Lung (tissue), 12 donors: ENCODE data around the gene UGT1A6. TPM values are rescaled to one million over a fixed set of nuclear protein-coding genes. Genes with fewer than 3 reads are reported as not detected.

ENCODE experiments used
- ATAC-seq: fragments of 200-7000 bp; cut with Tn5 transposase; one replicate; pipeline ENCODE4 v1.9.1; 2020; ENCODE audit warnings: moderate number of reproducible peaks; ENCODE audit not compliant: insufficient read depth, low FRiP score
- DNase-seq, 3 donors: peaks; one replicate each; pipeline ENCODE4 v3.0.0-alpha.2; 2013 to 2017
- H3K27ac ChIP-seq, 2 donors: one replicate each; pipeline ENCODE4 v1.5.1; 2013; ENCODE audit warnings: mild to moderate bottlenecking in 2 of 2, moderate library complexity in 2 of 2, control low read depth in 1 of 2, inconsistent platforms in 1 of 2, low read depth in 1 of 2, low read length in 1 of 2
- H3K27me3 ChIP-seq, 3 donors: one replicate each; pipeline ENCODE4 v1.5.1; 2013; ENCODE audit warnings: low read length in 2 of 3; ENCODE audit not compliant: control insufficient read depth in 3 of 3, insufficient read depth in 3 of 3
- H3K36me3 ChIP-seq, 4 donors: one replicate each; pipeline ENCODE4 v1.5.1; 2013; ENCODE audit warnings: low read length in 4 of 4, mild to moderate bottlenecking in 1 of 4, moderate library complexity in 1 of 4; ENCODE audit not compliant: control insufficient read depth in 4 of 4, insufficient read depth in 4 of 4
- H3K4me1 ChIP-seq, 5 donors: one replicate each; pipeline ENCODE4 v1.5.1; 2013; ENCODE audit warnings: low read length in 5 of 5, mild to moderate bottlenecking in 2 of 5, moderate library complexity in 1 of 5; ENCODE audit not compliant: control insufficient read depth in 5 of 5, insufficient read depth in 5 of 5
- H3K4me3 ChIP-seq: one replicate; pipeline ENCODE4 v1.5.1; 2013; ENCODE audit warnings: mild to moderate bottlenecking, control low read depth, moderate library complexity
- H3K9ac ChIP-seq, 2 donors: one replicate each; pipeline ENCODE4 v1.5.1; 2013; ENCODE audit warnings: low read length in 2 of 2, control low read depth in 1 of 2; ENCODE audit not compliant: insufficient read depth in 1 of 2
- H3K9me3 ChIP-seq, 4 donors: one replicate each; pipeline ENCODE4 v1.5.1; 2013; ENCODE audit warnings: low read length in 3 of 4, mild to moderate bottlenecking in 1 of 4, moderate library complexity in 1 of 4; ENCODE audit not compliant: control insufficient read depth in 4 of 4, insufficient read depth in 3 of 4
- CTCF ChIP-seq: IDR thresholded peaks from 2 replicates; pipeline ENCODE4 v1.5.1; 2012; ENCODE audit warnings: mild to moderate bottlenecking; ENCODE audit errors: control extremely low read depth, extremely low read depth
- WGBS, 2 donors: extraction: QIAGEN DNeasy Blood & Tissue Kit; methylation state at CpG; one replicate each; pipeline ENCODE4 v1.1.7; 2013; 5-methylcytosine and 5-hydroxymethylcytosine counted together
- polyA plus RNA-seq, 2 donors: library from polyadenylated mRNA; stranded (reverse); fragments of 200-250 nt; gene quantifications; one replicate each; pipeline ENCODE4 v1.2.1, GENCODE V29; 2013
- total RNA-seq, 2 donors: library from RNA; depleted of rRNA in 1 of 2; stranded (reverse); fragments of >200 nt in 1 of 2; gene quantifications; one replicate each; pipeline ENCODE4 v1.2.1, GENCODE V29; 2014 to 2021
- donor health status: control.
- donor health status: control.
- donor health status: Bipolar disorder and iron deficiency.
- donor health status: healthy.
- donor health status: DM: yes; HTN: yes; CAD: no.

The UGT1A6 gene
- total and polyA plus RNA-seq, 4 donors = 0.63 to 2.3 (median 1.5) TPM

- no peak overlapping the region for H3K9ac ChIP-seq
- 90 to 92% methylated on average over 42 to 44 of the region's 44 CpGs for WGBS, 2 donors
- no peak for DNase-seq
- TF ChIP-seq CTCF = no peak
- no peaks in the 10 kb centered on the region for H3K36me3 ChIP-seq
- H3K4me1 ChIP-seq = no peaks in the 10 kb centered on the region
- no peak overlapping the region for H3K27ac ChIP-seq
- H3K27me3 ChIP-seq = no peaks in the 10 kb centered on the region
- peaks cover 0 to 10% (median 3%) of the 10 kb centered on the region in 4 donors for H3K9me3 ChIP-seq
- no peak overlapping the region for H3K4me3 ChIP-seq
- no peak for ATAC-seq
These were observed 62.4 kb downstream of the UGT1A6 start for GRCh38 chr2:233754872-233755611.

- DNase-seq (no peak), ATAC-seq (no peak)
- Histone ChIP-seq H3K9ac (no peak overlapping the region), H3K27ac (no peak overlapping the region), H3K27me3 (no peaks in the 10 kb centered on the region), H3K4me3 (no peak overlapping the region), H3K36me3 (no peaks in the 10 kb centered on the region), H3K9me3 (peaks cover 0 to 3% (median 0%) of the 10 kb centered on the region in 4 donors), H3K4me1 (no peaks in the 10 kb centered on the region)
- no peak for TF ChIP-seq CTCF
- WGBS, 2 donors = 67 to 84% methylated on average over 7 of the region's 7 CpGs
These were observed 63.9 kb downstream of the UGT1A6 start for GRCh38 chr2:233756429-233757081.

DNA sequence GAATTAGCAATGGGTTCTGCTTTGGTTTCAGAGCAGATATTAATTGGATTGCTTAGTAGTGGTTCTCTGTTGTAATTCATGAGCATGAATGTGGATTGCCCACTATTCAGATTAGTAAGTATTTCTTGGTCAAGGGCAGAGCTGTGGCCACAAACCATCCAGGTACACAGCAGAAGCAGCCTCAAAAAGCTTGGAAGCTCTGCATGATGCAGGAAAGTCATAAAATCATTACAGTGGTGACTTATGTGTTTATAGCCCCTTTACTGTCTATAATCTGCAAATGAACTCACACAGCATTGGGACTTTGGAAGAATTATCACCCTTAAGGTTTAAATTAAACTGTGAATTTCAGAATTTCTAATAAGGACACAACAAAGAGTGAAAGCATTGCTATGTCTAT lies 65.5 kb downstream of the UGT1A6 start:
- H3K27me3 ChIP-seq = no peaks in the 10 kb centered on the region
- H3K9ac ChIP-seq = no peak overlapping the region
- no peak for TF ChIP-seq CTCF
- no peaks in the 10 kb centered on the region for H3K36me3 ChIP-seq
- H3K9me3 ChIP-seq = peaks cover 0 to 3% (median 0%) of the 10 kb centered on the region in 4 donors
- H3K27ac ChIP-seq = no peak overlapping the region
- no peaks in the 10 kb centered on the region for H3K4me1 ChIP-seq
- no peak overlapping the region for H3K4me3 ChIP-seq
- ATAC-seq (no peak), DNase-seq (no peak)
